T-helper 2 cell treated with Interferon-gamma antibody and Interleukin-4, amounts not matched to agents 5 μg/mL and 100 μg/mL, for 36 hours (primary cell): ENCODE measurements around the gene LMO7.

Source experiments
- DNase-seq: peaks from one replicate; pipeline ENCODE4 v3.0.0; 2021; ENCODE audit warnings: low spot score
- H3K27ac Mint-ChIP-seq: one replicate; pipeline ENCODE4 v1.8.0; 2021; ENCODE audit warnings: mild to moderate bottlenecking, mixed read lengths
- H3K27me3 Mint-ChIP-seq: one replicate; pipeline ENCODE4 v1.8.0; 2021; ENCODE audit warnings: low read depth, mixed read lengths
- H3K36me3 Mint-ChIP-seq: one replicate; pipeline ENCODE4 v1.8.0; 2021; ENCODE audit warnings: low read depth, mixed read lengths
- H3K4me1 Mint-ChIP-seq: one replicate; pipeline ENCODE4 v1.8.0; 2021; ENCODE audit warnings: low read depth, mixed read lengths
- H3K4me3 Mint-ChIP-seq: one replicate; pipeline ENCODE4 v1.8.0; 2022; ENCODE audit warnings: mild to moderate bottlenecking, moderate library complexity, mixed read lengths
- H3K9me3 Mint-ChIP-seq: one replicate; pipeline ENCODE4 v1.8.0; 2021; ENCODE audit warnings: mixed read lengths

LMO7 gene

GRCh38 chr13:75635828-75636435 lies at the start of gene LMO7:
Gene LMO7 (plus strand): TSS chr13:75636330. CDS start chr13:75636658, 328 bp downstream.
- no peak within 1 kb of the TSS for H3K27ac Mint-ChIP-seq
- H3K4me1 Mint-ChIP-seq: peaks cover 9% of the 10 kb centered on the region
- no peaks in the 10 kb centered on the region for H3K9me3 Mint-ChIP-seq
- peak within 1 kb of the TSS; percentile 75 for H3K4me3 Mint-ChIP-seq
- peaks cover 28% of the 10 kb centered on the region for H3K27me3 Mint-ChIP-seq
- DNase-seq: peak; percentile 40
- H3K36me3 Mint-ChIP-seq: no peaks in the 10 kb centered on the region

DNA sequence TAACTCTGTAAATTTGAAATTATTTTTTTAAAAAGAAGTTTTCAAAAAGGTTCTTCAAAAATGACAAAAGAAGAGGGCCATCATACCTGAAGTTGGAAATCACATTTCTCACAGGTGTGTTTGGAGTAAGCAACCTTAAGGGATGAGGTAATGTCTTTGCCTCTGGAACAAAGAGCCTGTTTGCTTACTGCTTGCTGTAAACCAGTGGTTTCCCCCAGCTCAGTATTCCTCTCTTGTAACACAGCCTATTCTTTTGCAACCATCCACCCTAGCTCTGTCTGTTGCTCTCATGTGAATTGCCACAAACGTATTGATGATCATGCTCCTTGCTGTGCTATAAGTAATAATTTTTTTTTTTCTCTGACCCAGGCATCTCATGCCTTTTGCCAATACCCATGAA lies 48.5 kb upstream of the LMO7 start:
- Mint-ChIP-seq H3K9me3 (peaks cover 16% of the 10 kb centered on the region), H3K27ac (no peak overlapping the region), H3K36me3 (peaks cover 34% of the 10 kb centered on the region), H3K4me1 (no peaks in the 10 kb centered on the region), H3K27me3 (no peaks in the 10 kb centered on the region), H3K4me3 (no peak overlapping the region)
- DNase-seq: no peak

DNA sequence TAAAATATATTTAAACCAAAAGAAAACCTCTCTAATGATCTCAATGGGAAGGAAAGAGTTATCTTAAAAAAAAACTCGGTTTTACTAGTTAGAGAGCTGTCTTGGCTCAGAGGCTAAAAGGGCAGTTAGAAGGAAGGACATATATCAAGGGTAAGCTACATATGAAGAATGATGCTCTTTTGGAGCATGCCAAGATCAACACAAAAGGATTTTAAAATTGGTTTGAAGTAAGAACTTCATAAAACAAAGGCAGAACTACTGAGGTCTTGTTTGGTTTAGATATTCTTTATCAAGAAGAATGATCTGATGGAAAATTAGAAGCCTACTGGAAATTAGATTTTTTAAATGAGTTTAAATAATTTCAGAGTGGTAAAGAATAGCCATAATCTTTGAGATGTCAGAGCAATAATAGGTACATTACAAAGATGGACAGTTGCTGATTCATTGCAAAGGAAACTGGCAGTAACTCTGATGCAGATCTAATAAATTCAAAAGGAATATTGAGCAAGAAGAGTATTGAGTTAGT lies 39.4 kb upstream of the LMO7 start:
- H3K27me3 Mint-ChIP-seq: no peaks in the 10 kb centered on the region
- H3K4me3 Mint-ChIP-seq: no peak overlapping the region
- H3K36me3 Mint-ChIP-seq: peaks cover 19% of the 10 kb centered on the region
- no peak for DNase-seq
- H3K27ac Mint-ChIP-seq: no peak overlapping the region
- no peaks in the 10 kb centered on the region for H3K4me1 Mint-ChIP-seq
- H3K9me3 Mint-ChIP-seq: no peaks in the 10 kb centered on the region

DNA sequence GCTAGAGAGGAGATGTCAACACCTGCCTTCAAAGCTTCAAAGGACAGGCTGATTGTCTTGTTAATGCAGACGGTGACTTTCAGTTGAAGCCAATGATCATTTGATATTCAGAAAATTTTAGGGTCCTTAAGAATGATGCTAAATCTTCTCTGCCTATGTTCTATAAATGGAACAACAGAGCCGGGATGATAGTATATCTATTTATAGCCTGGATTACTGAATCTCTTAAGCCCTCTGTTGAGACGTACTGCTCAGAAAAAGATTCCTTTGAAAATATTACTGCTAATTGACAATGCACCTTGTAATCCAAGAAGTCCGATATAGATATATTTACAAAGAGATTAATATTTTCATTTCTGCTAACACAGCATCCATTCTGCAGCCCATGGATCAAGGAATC lies 35.8 kb upstream of the LMO7 start:
- no peak overlapping the region for H3K27ac Mint-ChIP-seq
- no peaks in the 10 kb centered on the region for H3K9me3 Mint-ChIP-seq
- no peak overlapping the region for H3K4me3 Mint-ChIP-seq
- no peaks in the 10 kb centered on the region for H3K4me1 Mint-ChIP-seq
- peaks cover 19% of the 10 kb centered on the region for H3K36me3 Mint-ChIP-seq
- no peak for DNase-seq
- H3K27me3 Mint-ChIP-seq: no peaks in the 10 kb centered on the region

- no peak for DNase-seq
- no peak overlapping the region for H3K4me3 Mint-ChIP-seq
- no peaks in the 10 kb centered on the region for H3K4me1 Mint-ChIP-seq
- H3K27me3 Mint-ChIP-seq: no peaks in the 10 kb centered on the region
- H3K27ac Mint-ChIP-seq: no peak overlapping the region
- H3K9me3 Mint-ChIP-seq: no peaks in the 10 kb centered on the region
- peaks cover 22% of the 10 kb centered on the region for H3K36me3 Mint-ChIP-seq
Measured at GRCh38 chr13:75603038-75603437, 33.1 kb upstream of the LMO7 start.

GRCh38 chr13:75607447-75607846 lies 28.7 kb upstream of the LMO7 start:
- Mint-ChIP-seq H3K27ac (no peak overlapping the region), H3K36me3 (peaks cover 15% of the 10 kb centered on the region), H3K27me3 (no peaks in the 10 kb centered on the region)

GRCh38 chr13:75610466-75610865 lies 25.7 kb upstream of the LMO7 start:
- Mint-ChIP-seq H3K4me3 (no peak overlapping the region), H3K9me3 (no peaks in the 10 kb centered on the region), H3K4me1 (no peaks in the 10 kb centered on the region)

More at GRCh38 chr13:75607447-75607846, 28.7 kb upstream of the LMO7 start:
- Mint-ChIP-seq H3K4me3 (no peak overlapping the region), H3K4me1 (no peaks in the 10 kb centered on the region), H3K9me3 (no peaks in the 10 kb centered on the region)
- DNase-seq: no peak

GRCh38 chr13:75612354-75612753 lies 23.8 kb upstream of the LMO7 start:
- H3K4me3 Mint-ChIP-seq: no peak overlapping the region
- peaks cover 5% of the 10 kb centered on the region for H3K36me3 Mint-ChIP-seq
- no peaks in the 10 kb centered on the region for H3K4me1 Mint-ChIP-seq
- no peak for DNase-seq
- no peaks in the 10 kb centered on the region for H3K27me3 Mint-ChIP-seq
- no peak overlapping the region for H3K27ac Mint-ChIP-seq
- no peaks in the 10 kb centered on the region for H3K9me3 Mint-ChIP-seq

More at GRCh38 chr13:75610466-75610865, 25.7 kb upstream of the LMO7 start:
- Mint-ChIP-seq H3K27ac (no peak overlapping the region), H3K27me3 (no peaks in the 10 kb centered on the region), H3K36me3 (peaks cover 15% of the 10 kb centered on the region)
- no peak for DNase-seq

DNA sequence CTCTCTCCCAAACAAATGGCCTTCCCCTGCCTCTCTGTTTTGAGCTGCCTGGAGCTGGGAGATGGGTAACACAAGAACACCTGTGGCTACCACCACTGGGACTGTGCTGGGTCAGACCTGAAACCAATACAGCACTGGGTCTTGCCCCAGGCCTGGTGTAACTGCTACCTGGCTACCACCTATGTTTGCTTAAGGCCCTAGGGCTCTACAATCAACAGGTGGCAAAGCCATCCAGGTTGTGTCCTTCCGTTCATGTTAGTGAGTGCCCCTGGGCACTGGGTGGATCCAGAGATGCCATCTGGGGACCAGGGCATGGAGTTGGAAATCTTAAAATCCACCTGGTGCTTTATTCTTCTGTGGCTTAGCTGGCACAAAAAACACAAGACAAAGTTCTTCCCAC lies 18.9 kb upstream of the LMO7 start:
- DNase-seq: no peak
- Mint-ChIP-seq H3K27me3 (no peaks in the 10 kb centered on the region), H3K4me3 (no peak overlapping the region), H3K27ac (no peak overlapping the region), H3K9me3 (no peaks in the 10 kb centered on the region), H3K4me1 (no peaks in the 10 kb centered on the region), H3K36me3 (peaks cover 2% of the 10 kb centered on the region)

- no peaks in the 10 kb centered on the region for H3K4me1 Mint-ChIP-seq
- no peak overlapping the region for H3K27ac Mint-ChIP-seq
- H3K4me3 Mint-ChIP-seq: no peak overlapping the region
- DNase-seq: no peak
- peaks cover 2% of the 10 kb centered on the region for H3K36me3 Mint-ChIP-seq
- H3K27me3 Mint-ChIP-seq: no peaks in the 10 kb centered on the region
- H3K9me3 Mint-ChIP-seq: no peaks in the 10 kb centered on the region
Measured at GRCh38 chr13:75618308-75618707, 17.8 kb upstream of the LMO7 start.

DNA sequence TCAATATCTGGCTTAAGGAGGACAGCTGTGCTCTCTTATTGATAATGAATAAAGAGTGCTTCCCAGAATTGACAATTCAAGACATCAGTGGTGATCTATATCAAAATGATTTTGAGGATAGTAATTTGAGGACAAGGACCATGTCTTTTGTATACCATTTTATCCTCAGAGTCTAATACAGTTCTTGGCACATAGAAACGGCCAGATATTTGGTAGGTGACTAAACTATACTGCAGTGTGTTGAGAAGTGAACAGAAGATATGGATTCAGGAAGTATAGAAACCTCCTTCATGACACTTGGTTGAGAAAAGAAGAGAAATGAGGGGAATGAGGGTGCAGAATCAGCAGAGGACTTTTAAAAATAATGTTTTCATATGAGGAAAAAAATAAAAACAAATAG lies 16.1 kb upstream of the LMO7 start:
- no peak overlapping the region for H3K27ac Mint-ChIP-seq
- no peaks in the 10 kb centered on the region for H3K27me3 Mint-ChIP-seq
- no peaks in the 10 kb centered on the region for H3K4me1 Mint-ChIP-seq
- H3K36me3 Mint-ChIP-seq: peaks cover 4% of the 10 kb centered on the region
- no peak overlapping the region for H3K4me3 Mint-ChIP-seq
- H3K9me3 Mint-ChIP-seq: no peaks in the 10 kb centered on the region
- DNase-seq: no peak

GRCh38 chr13:75621147-75621546 lies 15.0 kb upstream of the LMO7 start:
- Mint-ChIP-seq H3K4me1 (no peaks in the 10 kb centered on the region), H3K9me3 (no peaks in the 10 kb centered on the region), H3K4me3 (no peak overlapping the region), H3K27me3 (no peaks in the 10 kb centered on the region), H3K36me3 (peaks cover 4% of the 10 kb centered on the region), H3K27ac (no peak overlapping the region)
- DNase-seq: no peak

DNA sequence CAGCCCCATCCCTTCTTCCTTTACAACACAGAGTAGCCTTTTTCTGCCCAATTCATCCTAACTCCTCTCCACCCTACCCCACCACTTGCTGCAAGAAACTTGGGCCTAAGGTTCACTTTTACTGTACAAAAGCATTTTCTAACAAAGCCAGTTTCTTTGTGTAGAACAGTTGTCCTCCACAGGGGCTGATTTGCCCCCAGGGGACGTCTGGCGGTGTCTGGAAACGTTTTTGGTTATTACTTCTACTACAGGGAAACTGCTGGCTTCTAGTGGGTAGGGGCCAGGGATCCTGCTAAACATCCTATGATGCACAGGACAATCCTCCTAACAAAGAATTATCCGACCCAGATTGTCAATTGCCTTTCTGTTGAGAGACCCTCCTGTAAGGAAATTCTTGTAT lies 7.3 kb upstream of the LMO7 start:
- H3K27me3 Mint-ChIP-seq: no peaks in the 10 kb centered on the region
- no peak overlapping the region for H3K27ac Mint-ChIP-seq
- H3K9me3 Mint-ChIP-seq: no peaks in the 10 kb centered on the region
- peaks cover 4% of the 10 kb centered on the region for H3K36me3 Mint-ChIP-seq
- no peak for DNase-seq
- H3K4me3 Mint-ChIP-seq: no peak overlapping the region
- peaks cover 4% of the 10 kb centered on the region for H3K4me1 Mint-ChIP-seq

GRCh38 chr13:75633285-75633684 lies 2.8 kb upstream of the LMO7 start:
- H3K27ac Mint-ChIP-seq: no peak overlapping the region
- DNase-seq: no peak
- H3K4me3 Mint-ChIP-seq: no peak overlapping the region
- no peaks in the 10 kb centered on the region for H3K9me3 Mint-ChIP-seq
- H3K27me3 Mint-ChIP-seq: peaks cover 12% of the 10 kb centered on the region
- H3K36me3 Mint-ChIP-seq: peaks cover under 1% of the 10 kb centered on the region
- H3K4me1 Mint-ChIP-seq: peaks cover 9% of the 10 kb centered on the region
